COLO668 (cell line): ENCODE data around the gene TAPT1.
A peak's percentile ranks its signal among the peaks of the same experiment; 100 is the strongest.
"Not testable (repeated sequence)": the region's sequence is repeated elsewhere in the genome, so short reads cannot be mapped to it uniquely, and the experiment has no call there.

Source experiments
- DNase-seq: peaks from one replicate; lab custom pipeline; 2025; ENCODE audit not compliant: unreplicated experiment; lab: John Stamatoyannopoulos, UW

The TAPT1 gene

GRCh38 chr4:16186986-16187385, 39.3 kb downstream of the TAPT1 start:
- no peak for DNase-seq

GRCh38 chr4:16183604-16184003, 42.7 kb downstream of the TAPT1 start:
- no peak for DNase-seq

DNA sequence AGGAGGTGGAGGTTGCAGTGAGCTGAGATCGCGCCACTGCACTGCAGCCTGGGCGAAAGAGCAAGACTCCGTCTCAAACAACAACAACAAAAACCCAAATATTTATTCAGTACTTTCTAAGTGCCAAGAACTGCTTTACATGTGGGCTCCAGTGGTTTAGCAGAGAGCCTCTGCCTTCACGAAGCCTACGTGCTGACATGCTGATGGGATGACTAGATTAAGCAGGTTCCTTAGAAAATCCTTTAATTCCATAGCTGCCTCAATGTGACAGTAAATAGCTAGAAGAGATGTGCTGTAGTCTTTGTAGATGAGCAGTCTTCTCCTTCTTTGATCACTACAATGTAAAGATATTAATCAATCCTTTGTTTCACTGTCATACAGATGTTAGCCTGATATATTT, 49.6 kb downstream of the TAPT1 start:
- no peak for DNase-seq

GRCh38 chr4:16171831-16172230, 54.4 kb downstream of the TAPT1 start:
- DNase-seq: no peak

GRCh38 chr4:16169490-16169889, 56.8 kb downstream of the TAPT1 start:
- no peak for DNase-seq

- DNase-seq: no peak
Observed at GRCh38 chr4:16168710-16169388, 57.4 kb downstream of the TAPT1 start.

DNA sequence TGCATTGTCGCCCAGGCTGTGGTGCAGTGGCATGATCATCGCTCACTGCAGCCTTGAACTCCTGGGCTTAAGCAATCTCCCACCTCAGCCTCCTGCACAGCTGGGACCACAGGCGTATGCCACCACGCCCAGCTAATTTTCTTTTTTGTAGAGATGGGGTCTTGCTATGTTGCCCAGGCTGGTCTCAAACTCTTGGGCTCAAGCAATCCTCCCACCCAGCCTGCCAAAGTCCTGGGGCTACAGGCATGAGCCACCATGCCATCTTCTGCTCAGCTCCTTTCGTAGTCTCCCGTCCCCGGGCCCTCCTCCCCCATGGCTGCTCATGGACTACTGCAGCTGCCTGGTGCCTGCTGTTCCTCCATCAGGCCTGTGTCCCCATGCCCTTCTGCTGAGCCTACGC, 58.1 kb downstream of the TAPT1 start:
- DNase-seq: no peak

GRCh38 chr4:16165931-16166330, 60.3 kb downstream of the TAPT1 start:
- no peak for DNase-seq

- no peak for DNase-seq
Observed at GRCh38 chr4:16162891-16163290, 63.4 kb downstream of the TAPT1 start.

DNA sequence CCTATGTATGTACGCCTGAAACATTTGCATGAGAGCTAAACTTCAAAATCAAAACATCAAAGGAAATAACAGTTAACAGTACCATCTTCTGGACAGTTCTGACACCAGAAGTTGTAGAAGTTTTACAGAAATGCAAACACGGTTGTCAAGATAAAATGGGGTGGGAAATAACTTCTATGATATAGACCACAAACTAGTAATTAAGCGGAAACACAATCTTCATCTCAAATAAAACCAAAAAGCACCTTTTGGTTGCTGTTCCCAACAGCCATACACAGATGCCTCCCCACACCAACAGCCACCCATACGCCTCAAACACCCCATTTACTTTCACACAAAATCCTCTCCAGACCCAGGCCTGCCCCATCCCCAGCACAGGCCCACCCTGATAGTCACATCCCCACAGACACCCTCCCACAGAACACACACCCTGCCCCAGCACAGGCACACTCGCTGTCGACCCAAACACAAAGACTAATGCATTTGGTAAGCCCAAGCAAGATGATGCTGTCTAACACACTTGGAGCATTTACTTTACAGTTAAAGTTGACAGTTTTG, 64.3 kb downstream of the TAPT1 start:
- DNase-seq: no peak

- no peak for DNase-seq
Observed at GRCh38 chr4:16160457-16160856, 65.8 kb downstream of the TAPT1 start.

GRCh38 chr4:16159286-16159685, 67.0 kb downstream of the TAPT1 start:
- DNase-seq: no peak

GRCh38 chr4:16158504-16158852, 67.8 kb downstream of the TAPT1 start:
- DNase-seq: no peak

DNA sequence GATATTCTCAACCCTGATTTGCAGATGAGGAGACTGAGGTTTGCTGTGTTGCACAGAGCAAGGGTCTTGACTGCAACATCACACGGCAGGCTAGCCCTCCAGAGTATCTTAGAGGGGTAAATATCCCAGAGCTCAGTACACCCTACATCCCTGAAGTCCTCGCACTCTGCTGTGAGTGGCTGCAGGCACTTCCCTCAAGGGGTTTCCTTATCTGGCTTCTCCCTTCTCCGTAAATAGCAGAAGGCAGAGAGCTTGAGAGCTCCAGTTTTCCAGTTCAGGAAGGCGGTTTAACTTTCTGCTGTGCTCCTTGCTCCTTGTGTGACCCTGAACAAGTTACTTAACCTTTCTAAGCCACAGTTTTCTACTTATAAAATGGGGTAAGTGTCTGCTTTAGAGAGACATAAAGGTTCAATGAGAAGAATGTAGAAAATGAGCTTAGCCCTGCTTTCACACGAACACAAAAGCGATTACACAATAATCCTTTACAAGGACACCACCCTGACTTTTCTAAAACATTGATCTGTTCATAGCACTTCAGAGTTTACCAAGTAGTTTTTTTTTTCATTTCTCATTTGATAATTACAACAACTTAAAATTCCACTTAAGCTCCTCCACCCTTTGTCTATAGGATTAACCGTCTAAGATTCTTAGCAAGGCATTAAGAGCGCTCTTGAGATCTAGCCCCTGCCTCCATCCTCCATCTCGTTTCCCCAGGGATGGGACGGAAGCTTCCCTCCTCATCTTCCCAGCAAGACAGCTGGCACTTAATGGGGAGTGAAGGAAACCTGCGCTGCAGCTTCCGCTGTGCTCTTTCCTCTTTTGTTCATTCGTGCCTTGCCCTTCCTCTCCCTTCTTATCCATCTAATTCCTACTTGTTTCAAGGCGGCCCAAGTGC, 68.4 kb downstream of the TAPT1 start:
- no peak for DNase-seq

DNA sequence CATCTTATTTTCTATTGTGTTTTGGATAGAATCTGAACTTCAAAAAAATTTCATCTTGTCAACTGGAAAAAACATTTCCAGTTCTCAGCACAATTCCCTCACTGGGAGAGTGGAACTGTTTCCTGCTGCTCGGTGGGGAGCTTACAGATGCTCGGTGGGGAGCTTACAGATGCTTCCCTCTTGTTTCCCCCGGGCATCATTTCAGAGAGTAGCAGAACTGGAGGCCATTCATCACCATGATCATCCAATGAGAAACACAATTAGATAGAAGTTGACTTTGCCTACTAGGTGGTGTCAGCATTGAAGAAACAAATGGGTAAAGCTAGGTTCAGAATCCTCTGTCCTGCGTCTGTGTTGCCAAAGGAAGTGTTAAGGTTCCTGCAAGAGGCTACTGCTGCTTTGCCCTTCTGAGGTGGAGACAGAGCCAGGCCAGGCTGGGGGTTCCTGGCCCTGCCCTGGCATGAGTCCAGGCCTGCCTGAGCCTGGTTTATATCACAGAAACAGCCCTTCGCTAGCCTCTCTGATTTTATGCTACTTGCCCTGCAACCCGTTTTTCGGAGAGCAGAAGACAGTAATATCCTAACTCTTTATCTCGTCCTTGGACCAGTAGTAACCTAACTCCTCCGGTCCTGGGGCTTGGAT, 70.6 kb downstream of the TAPT1 start:
- no peak for DNase-seq

- DNase-seq: no peak
Observed at GRCh38 chr4:16154451-16154850, 71.8 kb downstream of the TAPT1 start.

- no peak for DNase-seq
Observed at GRCh38 chr4:16150716-16151115, 75.6 kb downstream of the TAPT1 start.

DNA sequence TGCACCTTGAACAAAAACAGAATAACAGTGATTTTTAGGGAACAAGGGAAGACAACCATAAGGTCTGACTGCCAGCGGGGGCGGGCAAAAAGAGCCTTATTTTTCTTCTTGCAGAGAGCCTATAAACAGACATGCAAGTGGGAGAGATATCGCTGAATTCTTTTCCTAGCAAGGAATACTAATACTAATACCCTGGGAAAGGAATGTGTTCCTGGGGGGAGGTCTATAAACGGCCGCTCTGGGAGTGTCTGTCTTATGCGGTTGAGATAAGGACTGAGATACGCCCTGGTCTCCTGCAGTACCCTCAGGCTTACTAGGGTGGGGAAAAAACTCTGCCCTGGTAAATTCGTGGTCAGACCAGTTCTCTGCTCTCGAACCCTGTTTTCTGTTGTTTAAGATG, 81.4 kb downstream of the TAPT1 start:
- DNase-seq: not testable (repeated sequence)

DNA sequence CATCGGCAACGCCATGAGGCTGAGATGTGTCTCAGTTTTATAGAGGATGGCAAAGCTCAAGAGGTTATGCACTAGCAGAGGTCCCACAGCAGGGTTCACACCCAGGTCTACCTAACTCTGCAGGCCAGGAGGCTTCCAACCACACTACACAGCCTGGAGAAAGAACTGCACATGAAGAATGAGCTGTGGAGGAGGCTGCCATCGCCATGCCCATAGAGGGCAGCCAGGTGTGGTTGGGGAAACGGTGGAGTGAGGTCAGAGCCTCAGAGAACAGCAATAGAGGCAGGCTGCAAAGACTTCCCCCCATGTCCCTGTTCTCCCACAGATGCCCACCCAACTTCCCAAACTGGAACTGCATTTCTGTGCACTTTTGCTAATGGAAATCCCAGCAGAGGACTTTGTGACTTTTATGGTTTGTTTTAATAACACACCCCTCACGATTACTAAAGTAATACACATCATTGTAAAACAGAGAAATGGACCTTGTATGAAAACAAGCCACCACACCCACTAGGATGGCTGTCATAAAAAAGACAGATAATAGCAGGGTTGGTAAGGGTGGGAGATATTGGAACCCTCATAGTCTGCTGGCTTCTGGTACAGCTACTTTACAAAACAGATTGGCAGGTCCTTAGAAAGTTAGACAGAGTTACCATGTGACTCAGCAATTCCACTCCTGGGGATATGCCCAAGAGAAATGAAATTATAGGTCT, 83.5 kb downstream of the TAPT1 start:
- DNase-seq: no peak

- DNase-seq: peak; percentile 55
Observed at GRCh38 chr4:16140879-16141249, 85.4 kb downstream of the TAPT1 start.

- DNase-seq: no peak
Observed at GRCh38 chr4:16140231-16140878, 85.9 kb downstream of the TAPT1 start.
